HEK293 (cell line): ENCODE measurements around the gene MARCHF10.

Source experiments
- CTCF ChIA-PET: fragments of 350-600 bp; formaldehyde crosslinking; extraction: SDS; loops from one replicate; lab custom pipeline; 2021; ENCODE audit warnings: antibody characterized with exemption; lab: Yijun Ruan, JAX
- POLR2A ChIA-PET: fragments of 300-600 bp; formaldehyde crosslinking; extraction: SDS; loops from one replicate; lab custom pipeline; 2020; ENCODE audit warnings: antibody characterized with exemption, inconsistent platforms; lab: Yijun Ruan, JAX
- H3K27ac ChIP-seq: fragments of 200-500 bp; sonication (Bioruptor generic); 2 replicates; pipeline ENCODE4 v1.5.1; 2014; ENCODE audit warnings: low read depth, low read length, control low read depth, inconsistent platforms; ENCODE audit errors: extremely low read depth
- H3K36me3 ChIP-seq, 2 experiments: fragments of 200-500 bp in 1 of 2; sonication (Bioruptor generic) in 1 of 2; 1 replicate in 1 of 2; 2 replicates in 1 of 2; pipeline ENCODE4 v1.5.1; 2014 to 2017; ENCODE audit warnings: inconsistent platforms in 2 of 2, low read length in 2 of 2; ENCODE audit not compliant: control insufficient read depth in 2 of 2, insufficient read depth in 1 of 2
- H3K4me1 ChIP-seq: fragments of 200-500 bp; sonication (Bioruptor generic); 2 replicates; pipeline ENCODE4 v1.5.1; 2014; ENCODE audit warnings: mild to moderate bottlenecking, low read length, inconsistent platforms; ENCODE audit not compliant: control insufficient read depth, insufficient read depth
- H3K4me3 ChIP-seq: 2 replicates; pipeline ENCODE4 v1.5.1; 2011; ENCODE audit warnings: low read depth, mild to moderate bottlenecking, control low read depth, low read length, moderate library complexity
- H3K9me3 ChIP-seq: fragments of 200-500 bp; sonication (Bioruptor generic); 2 replicates; pipeline ENCODE4 v1.5.1; 2014; ENCODE audit warnings: low read depth, low read length, inconsistent platforms; ENCODE audit not compliant: control insufficient read depth, insufficient read depth
- GLI4 ChIP-seq: fragments of 450-650 bp; formaldehyde crosslinking; IDR thresholded peaks from 2 replicates; pipeline ENCODE4 v1.5.1; 2016; ENCODE audit warnings: missing biosample characterization, missing genetic modification characterization
- KLF8 ChIP-seq: fragments of 450-650 bp; formaldehyde crosslinking; IDR thresholded peaks from 2 replicates; pipeline ENCODE4 v1.5.1; 2016; ENCODE audit warnings: missing biosample characterization, missing genetic modification characterization
- REPIN1 ChIP-seq: fragments of 450-650 bp; formaldehyde crosslinking; IDR thresholded peaks from 2 replicates; pipeline ENCODE4 v1.5.1; 2017; ENCODE audit warnings: missing biosample characterization, missing genetic modification characterization, low read depth
- SETDB1 ChIP-seq: IDR thresholded peaks from one replicate; pipeline ENCODE4 v1.6.1; 2017; ENCODE audit warnings: mild to moderate bottlenecking, low read length, moderate library complexity, mixed read lengths; ENCODE audit not compliant: insufficient read length
- ZBTB48 ChIP-seq: fragments of 450-650 bp; formaldehyde crosslinking; IDR thresholded peaks from 2 replicates; pipeline ENCODE4 v1.5.1; 2016; ENCODE audit warnings: missing biosample characterization, missing genetic modification characterization
- ZNF184 ChIP-seq: fragments of 450-650 bp; IDR thresholded peaks from 2 replicates; pipeline ENCODE4 v1.5.1; 2018; ENCODE audit warnings: missing biosample characterization, mild to moderate bottlenecking, missing genetic modification characterization
- ZNF19 ChIP-seq: fragments of 450-650 bp; formaldehyde crosslinking; IDR thresholded peaks from 2 replicates; pipeline ENCODE4; 2016; ENCODE audit warnings: missing biosample characterization, missing genetic modification characterization, low read depth
- ZNF2 ChIP-seq: fragments of 450-650 bp; formaldehyde crosslinking; IDR thresholded peaks from 2 replicates; pipeline ENCODE4 v1.5.1; 2016; ENCODE audit warnings: missing biosample characterization, missing genetic modification characterization
- ZNF341 ChIP-seq: fragments of 450-650 bp; formaldehyde crosslinking; IDR thresholded peaks from 2 replicates; pipeline ENCODE4; 2016; ENCODE audit warnings: low read depth, missing biosample characterization, missing genetic modification characterization
- ZNF362 ChIP-seq: fragments of 450-650 bp; formaldehyde crosslinking; IDR thresholded peaks from 2 replicates; pipeline ENCODE4 v1.5.1; 2016; ENCODE audit warnings: missing biosample characterization, missing genetic modification characterization
- ZNF37A ChIP-seq: fragments of 450-650 bp; IDR thresholded peaks from 2 replicates; pipeline ENCODE4 v1.5.1; 2018; ENCODE audit warnings: missing biosample characterization, missing genetic modification characterization
- ZNF398 ChIP-seq: fragments of 450-650 bp; formaldehyde crosslinking; IDR thresholded peaks from 2 replicates; pipeline ENCODE4 v1.5.1; 2017; ENCODE audit warnings: missing biosample characterization, missing genetic modification characterization
- ZNF433 ChIP-seq: fragments of 450-650 bp; formaldehyde crosslinking; IDR thresholded peaks from 2 replicates; pipeline ENCODE4 v1.5.1; 2016; ENCODE audit warnings: missing biosample characterization, missing genetic modification characterization, low read depth
- ZNF513 ChIP-seq: fragments of 450-650 bp; IDR thresholded peaks from 2 replicates; pipeline ENCODE4 v1.5.1; 2018; ENCODE audit warnings: missing biosample characterization, missing genetic modification characterization
- ZNF544 ChIP-seq: fragments of 450-650 bp; formaldehyde crosslinking; IDR thresholded peaks from 2 replicates; pipeline ENCODE4 v1.5.0; 2017; ENCODE audit warnings: missing biosample characterization, missing genetic modification characterization
- ZNF558 ChIP-seq: fragments of 450-650 bp; formaldehyde crosslinking; IDR thresholded peaks from 2 replicates; pipeline ENCODE4 v1.5.1; 2016; ENCODE audit warnings: missing biosample characterization, missing genetic modification characterization
- ZNF660 ChIP-seq: fragments of 450-650 bp; IDR thresholded peaks from 2 replicates; pipeline ENCODE4 v1.5.1; 2018; ENCODE audit warnings: missing biosample characterization, mild to moderate bottlenecking, missing genetic modification characterization
- ZNF664 ChIP-seq: fragments of 450-650 bp; formaldehyde crosslinking; IDR thresholded peaks from 2 replicates; pipeline ENCODE4 v1.5.1; 2016; ENCODE audit warnings: missing biosample characterization, missing genetic modification characterization
- ZNF670 ChIP-seq: fragments of 450-650 bp; formaldehyde crosslinking; IDR thresholded peaks from 2 replicates; pipeline ENCODE4 v1.5.1; 2016; ENCODE audit warnings: missing biosample characterization, missing genetic modification characterization, low read depth
- ZNF747 ChIP-seq: fragments of 450-650 bp; formaldehyde crosslinking; IDR thresholded peaks from 2 replicates; pipeline ENCODE4 v1.5.1; 2016; ENCODE audit warnings: missing biosample characterization, missing genetic modification characterization
- ZNF776 ChIP-seq: fragments of 450-650 bp; formaldehyde crosslinking; IDR thresholded peaks from 2 replicates; pipeline ENCODE4 v1.5.0; 2017; ENCODE audit warnings: missing biosample characterization, missing genetic modification characterization, borderline replicate concordance
- ZSCAN23 ChIP-seq: fragments of 450-650 bp; formaldehyde crosslinking; IDR thresholded peaks from 2 replicates; pipeline ENCODE4 v1.5.1; 2016; ENCODE audit warnings: missing biosample characterization, missing genetic modification characterization
- TF ChIP-seq, protein P1 (sequence below): fragments of 450-650 bp; formaldehyde crosslinking; IDR thresholded peaks from 2 replicates; pipeline ENCODE4 v1.5.1; 2016; ENCODE audit warnings: missing biosample characterization, missing genetic modification characterization

The MARCHF10 gene

GRCh38 chr17:62775876-62776275 is 32.2 kb downstream of the MARCHF10 start:
- H3K4me1 ChIP-seq, result peaks cover 8% of the 10 kb centered on the region
- H3K27ac ChIP-seq, result no peak overlapping the region
- no peaks in the 10 kb centered on the region for H3K36me3 ChIP-seq
- CTCF ChIA-PET, result interaction anchor here (0.6 to 1.2 kb wide), 3 partner anchors 9 to 192 kb away, joined by 3 read pairs; no protein-coding TSS in a partner anchor
- H3K9me3 ChIP-seq, result no peaks in the 10 kb centered on the region
- H3K4me3 ChIP-seq, result no peak overlapping the region
- TF ChIP-seq, protein P1, sequence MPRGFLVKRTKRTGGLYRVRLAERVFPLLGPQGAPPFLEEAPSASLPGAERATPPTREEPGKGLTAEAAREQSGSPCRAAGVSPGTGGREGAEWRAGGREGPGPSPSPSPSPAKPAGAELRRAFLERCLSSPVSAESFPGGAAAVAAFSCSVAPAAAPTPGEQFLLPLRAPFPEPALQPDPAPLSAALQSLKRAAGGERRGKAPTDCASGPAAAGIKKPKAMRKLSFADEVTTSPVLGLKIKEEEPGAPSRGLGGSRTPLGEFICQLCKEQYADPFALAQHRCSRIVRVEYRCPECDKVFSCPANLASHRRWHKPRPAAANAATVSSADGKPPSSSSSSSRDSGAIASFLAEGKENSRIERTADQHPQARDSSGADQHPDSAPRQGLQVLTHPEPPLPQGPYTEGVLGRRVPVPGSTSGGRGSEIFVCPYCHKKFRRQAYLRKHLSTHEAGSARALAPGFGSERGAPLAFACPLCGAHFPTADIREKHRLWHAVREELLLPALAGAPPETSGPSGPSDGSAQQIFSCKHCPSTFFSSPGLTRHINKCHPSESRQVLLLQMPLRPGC (tag by site-specific recombination), result no peak
- TF ChIP-seq ZSCAN23 (tag by site-specific recombination) (no peak), ZNF37A (no peak), ZBTB48 (tag by site-specific recombination) (no peak), ZNF513 (tag by site-specific recombination) (no peak), ZNF660 (tag by site-specific recombination) (no peak), ZNF747 (tag by site-specific recombination) (no peak), ZNF664 (tag by site-specific recombination) (no peak)
- POLR2A ChIA-PET, result no interaction called here

DNA sequence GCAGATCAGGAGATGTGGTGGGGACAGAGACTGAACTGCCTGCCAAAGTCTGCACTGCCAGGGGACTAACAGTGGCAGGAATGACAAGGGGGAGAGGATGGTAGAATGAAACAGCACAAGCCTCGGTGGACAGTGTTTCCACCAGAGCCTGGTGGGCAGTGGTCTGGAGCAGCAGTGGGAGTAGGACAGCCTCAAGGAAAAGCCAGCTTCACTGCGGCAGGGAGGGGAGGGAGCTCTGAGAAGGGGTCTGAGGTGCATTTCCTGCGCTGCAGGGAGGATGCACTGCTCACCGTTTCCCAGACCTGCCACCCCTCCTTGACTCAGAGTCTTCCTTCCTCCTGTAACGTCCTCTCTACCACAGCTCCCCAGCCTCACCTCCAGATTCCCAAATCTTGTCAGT is 33.8 kb downstream of the MARCHF10 start:
- peaks cover 6% of the 10 kb centered on the region for H3K4me1 ChIP-seq
- H3K27ac ChIP-seq, result no peak overlapping the region
- POLR2A ChIA-PET, result no interaction called here
- no peaks in the 10 kb centered on the region for H3K36me3 ChIP-seq
- TF ChIP-seq ZNF37A, result no peak
- peak; percentile 72 for TF ChIP-seq ZNF341 (tag by site-specific recombination)
- H3K4me3 ChIP-seq, result no peak overlapping the region
- H3K9me3 ChIP-seq, result no peaks in the 10 kb centered on the region
- CTCF ChIA-PET, result no interaction called here

- Histone ChIP-seq H3K27ac (no peak overlapping the region), H3K4me3 (no peak overlapping the region), H3K9me3 (no peaks in the 10 kb centered on the region), H3K4me1 (no peaks in the 10 kb centered on the region), H3K36me3 (no peaks in the 10 kb centered on the region)
- ChIA-PET POLR2A (no interaction called here), CTCF (no interaction called here)
- TF ChIP-seq ZNF776 (no peak), ZNF670 (no peak), SETDB1 (no peak), ZNF2 (tag by site-specific recombination) (no peak), ZNF362 (tag by site-specific recombination) (no peak)
Measured at GRCh38 chr17:62767997-62768396, 40.1 kb downstream of the MARCHF10 start.

DNA sequence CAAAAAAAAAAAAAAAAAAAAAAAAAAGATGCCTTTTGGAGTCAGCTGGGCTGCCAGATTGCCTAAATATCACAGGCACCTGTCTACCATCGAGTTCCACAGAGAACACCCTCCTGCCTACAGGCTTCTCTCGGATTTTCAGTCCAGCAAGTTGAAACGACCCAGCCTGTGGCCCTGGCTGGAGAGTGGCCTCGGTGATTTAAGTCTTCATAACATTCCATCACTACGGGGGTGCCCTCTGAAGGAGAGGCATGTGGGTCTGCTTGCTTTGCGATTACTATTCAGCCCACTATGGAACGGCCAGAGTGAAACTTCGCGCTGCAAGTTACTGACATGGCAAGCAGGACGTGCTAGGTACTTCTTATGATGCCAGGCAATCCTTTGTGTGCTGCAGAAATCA is 42.8 kb downstream of the MARCHF10 start:
- Histone ChIP-seq H3K36me3 (no peaks in the 10 kb centered on the region), H3K4me3 (no peak overlapping the region), H3K27ac (no peak overlapping the region), H3K4me1 (peaks cover 7% of the 10 kb centered on the region), H3K9me3 (no peaks in the 10 kb centered on the region)
- ChIA-PET CTCF (interaction anchor here (0.6 kb wide), 1 partner anchor 291 kb away, joined by 3 read pairs; no protein-coding TSS in a partner anchor), POLR2A (no interaction called here)
- no peak for TF ChIP-seq GLI4 (tag by site-specific recombination)
- TF ChIP-seq ZNF544 (tag by site-specific recombination), result no peak
- TF ChIP-seq ZNF433, result no peak
- TF ChIP-seq ZNF398, result no peak
- TF ChIP-seq, protein P1 (tag by site-specific recombination), result no peak
- TF ChIP-seq KLF8 (tag by site-specific recombination), result no peak
- no peak for TF ChIP-seq ZNF558 (tag by site-specific recombination)
- TF ChIP-seq REPIN1, result no peak
- TF ChIP-seq ZNF19 (tag by site-specific recombination), result no peak
- no peak for TF ChIP-seq ZNF184 (tag by site-specific recombination)
